GM18511 (cell line): ENCODE data around the gene STAT6.
A peak's percentile ranks its signal among the peaks of the same experiment; 100 is the strongest.

Source experiments
- ATAC-seq: cut with Tn5 transposase; IDR thresholded peaks from one replicate; pipeline ENCODE4 v1.9.1; 2021; ENCODE audit warnings: mild to moderate bottlenecking, moderate library complexity; ENCODE audit not compliant: unreplicated experiment

The STAT6 gene, protein sequence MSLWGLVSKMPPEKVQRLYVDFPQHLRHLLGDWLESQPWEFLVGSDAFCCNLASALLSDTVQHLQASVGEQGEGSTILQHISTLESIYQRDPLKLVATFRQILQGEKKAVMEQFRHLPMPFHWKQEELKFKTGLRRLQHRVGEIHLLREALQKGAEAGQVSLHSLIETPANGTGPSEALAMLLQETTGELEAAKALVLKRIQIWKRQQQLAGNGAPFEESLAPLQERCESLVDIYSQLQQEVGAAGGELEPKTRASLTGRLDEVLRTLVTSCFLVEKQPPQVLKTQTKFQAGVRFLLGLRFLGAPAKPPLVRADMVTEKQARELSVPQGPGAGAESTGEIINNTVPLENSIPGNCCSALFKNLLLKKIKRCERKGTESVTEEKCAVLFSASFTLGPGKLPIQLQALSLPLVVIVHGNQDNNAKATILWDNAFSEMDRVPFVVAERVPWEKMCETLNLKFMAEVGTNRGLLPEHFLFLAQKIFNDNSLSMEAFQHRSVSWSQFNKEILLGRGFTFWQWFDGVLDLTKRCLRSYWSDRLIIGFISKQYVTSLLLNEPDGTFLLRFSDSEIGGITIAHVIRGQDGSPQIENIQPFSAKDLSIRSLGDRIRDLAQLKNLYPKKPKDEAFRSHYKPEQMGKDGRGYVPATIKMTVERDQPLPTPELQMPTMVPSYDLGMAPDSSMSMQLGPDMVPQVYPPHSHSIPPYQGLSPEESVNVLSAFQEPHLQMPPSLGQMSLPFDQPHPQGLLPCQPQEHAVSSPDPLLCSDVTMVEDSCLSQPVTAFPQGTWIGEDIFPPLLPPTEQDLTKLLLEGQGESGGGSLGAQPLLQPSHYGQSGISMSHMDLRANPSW

DNA sequence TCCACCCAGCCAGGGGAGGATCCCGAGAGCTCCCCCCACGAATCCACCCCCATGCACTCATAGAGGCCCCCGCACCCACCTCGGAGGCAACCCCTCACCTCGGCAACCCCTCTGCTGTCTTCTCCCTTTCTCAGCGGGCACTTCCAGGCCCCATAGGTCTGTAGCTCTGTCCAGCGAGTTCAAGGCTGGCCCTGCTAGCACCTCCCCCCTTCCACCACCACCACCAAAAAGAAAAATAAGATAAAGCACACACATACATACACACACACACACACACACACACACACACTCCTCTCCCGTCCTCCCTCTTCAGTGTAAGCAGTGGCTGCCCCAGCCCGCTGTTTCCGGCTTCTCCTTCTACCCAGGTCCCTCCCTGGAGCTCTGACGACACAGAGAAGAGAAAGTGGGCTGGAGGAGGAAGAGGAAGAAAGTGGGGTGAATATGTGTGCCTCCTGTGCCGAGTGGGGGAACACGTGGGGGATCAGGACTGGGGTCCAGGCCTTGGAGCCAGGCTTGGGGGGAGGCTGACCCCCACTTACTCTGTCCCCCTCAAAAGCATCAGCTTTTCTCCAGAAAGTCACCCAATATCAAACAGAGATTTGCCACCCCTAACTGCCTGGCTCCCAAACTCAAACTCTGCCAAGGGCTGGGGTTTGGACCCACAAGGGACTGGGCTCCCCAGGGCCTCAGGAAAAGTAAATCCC lies at the start of gene STAT6:
TSS of gene STAT6 (minus strand) at position 332 of the 704 bp plus-strand sequence. CDS start 3,084 bp downstream, outside the sequence.
- peak; percentile 62 for ATAC-seq

DNA sequence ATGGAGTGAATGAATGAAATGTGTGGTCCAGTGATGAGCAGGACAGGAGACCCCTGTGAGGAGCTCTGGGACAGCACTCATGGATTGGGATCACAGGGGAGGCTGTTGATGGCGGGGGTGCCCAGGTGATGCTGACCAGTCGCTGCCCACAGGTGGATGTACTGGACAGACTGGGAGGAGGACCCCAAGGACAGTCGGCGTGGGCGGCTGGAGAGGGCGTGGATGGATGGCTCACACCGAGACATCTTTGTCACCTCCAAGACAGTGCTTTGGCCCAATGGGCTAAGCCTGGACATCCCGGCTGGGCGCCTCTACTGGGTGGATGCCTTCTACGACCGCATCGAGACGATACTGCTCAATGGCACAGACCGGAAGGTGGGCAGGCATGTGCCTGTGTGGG lies 49.6 kb upstream of the STAT6 start:
- ATAC-seq = no peak

DNA sequence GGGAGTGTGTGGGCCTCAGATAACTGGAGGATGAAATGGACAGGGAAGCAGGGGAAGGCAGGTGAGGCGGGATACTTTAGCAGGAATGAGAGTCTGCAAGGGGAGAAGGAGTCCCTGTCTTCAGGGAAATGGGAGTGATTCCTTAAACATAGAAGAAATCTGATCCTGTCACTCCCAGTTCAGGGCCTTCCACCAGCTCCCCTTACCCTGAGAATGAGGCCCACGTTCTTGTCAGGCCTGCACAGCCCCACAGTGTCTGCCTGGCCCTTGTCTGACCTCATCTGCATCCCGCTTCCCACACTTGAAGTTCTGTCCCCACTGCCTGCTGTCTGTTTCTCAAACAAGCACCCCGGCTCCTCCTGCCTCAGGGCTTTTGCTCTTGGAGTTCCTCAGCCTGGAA lies 48.9 kb upstream of the STAT6 start:
- ATAC-seq = no peak

DNA sequence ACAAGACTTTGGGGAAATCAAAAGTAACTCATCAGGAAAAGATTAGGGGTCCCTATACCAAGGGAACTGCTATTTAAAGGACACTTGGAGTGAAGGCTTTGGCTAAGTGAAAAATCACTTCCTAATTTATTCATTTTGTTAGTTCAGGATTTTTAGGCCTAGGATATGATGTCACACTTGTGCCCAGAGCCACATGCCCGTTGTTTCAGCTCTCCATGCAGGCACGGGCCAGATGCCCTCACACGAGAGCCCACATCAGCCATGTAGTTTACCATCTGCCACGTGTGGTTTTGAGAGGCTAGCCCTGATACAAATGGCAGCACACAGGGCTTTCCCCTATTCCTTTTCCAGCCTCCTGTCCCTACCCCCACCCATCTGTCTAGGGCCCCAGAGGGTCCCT lies 48.1 kb upstream of the STAT6 start:
- ATAC-seq = no peak

DNA sequence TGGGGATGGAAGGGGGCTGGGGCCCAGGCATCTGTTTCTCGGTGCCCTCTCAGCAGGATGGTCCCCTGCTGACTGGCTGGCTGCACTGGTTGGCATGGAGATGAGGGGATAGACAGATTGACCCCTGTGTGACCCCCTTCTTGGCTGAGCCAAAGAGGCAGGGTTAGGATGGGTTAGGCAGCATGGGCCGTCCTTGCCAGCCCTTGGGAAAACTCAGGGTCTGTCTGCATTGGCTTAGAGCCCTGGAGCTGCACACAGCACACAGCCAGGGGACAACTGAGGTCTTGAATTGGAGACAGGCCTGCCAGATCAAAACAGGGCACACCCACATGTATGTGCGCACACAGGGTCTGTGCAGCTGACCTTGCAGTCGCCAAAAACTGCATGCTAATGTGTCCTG lies 47.5 kb upstream of the STAT6 start:
- ATAC-seq = no peak

DNA sequence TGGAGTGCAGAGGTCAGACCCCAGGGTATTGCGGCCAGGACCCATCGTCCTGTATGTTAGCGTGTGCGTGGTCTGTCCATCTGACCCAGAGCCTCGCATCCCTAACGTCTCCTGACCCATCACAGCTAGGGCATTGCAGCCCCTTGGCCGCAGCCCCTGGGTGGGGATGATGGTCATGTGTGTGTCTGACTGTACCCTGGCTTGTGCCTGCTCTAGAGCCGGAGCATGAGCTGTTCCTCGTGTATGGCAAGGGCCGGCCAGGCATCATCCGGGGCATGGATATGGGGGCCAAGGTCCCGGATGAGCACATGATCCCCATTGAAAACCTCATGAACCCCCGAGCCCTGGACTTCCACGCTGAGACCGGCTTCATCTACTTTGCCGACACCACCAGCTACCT lies 47.0 kb upstream of the STAT6 start:
- no peak for ATAC-seq

DNA sequence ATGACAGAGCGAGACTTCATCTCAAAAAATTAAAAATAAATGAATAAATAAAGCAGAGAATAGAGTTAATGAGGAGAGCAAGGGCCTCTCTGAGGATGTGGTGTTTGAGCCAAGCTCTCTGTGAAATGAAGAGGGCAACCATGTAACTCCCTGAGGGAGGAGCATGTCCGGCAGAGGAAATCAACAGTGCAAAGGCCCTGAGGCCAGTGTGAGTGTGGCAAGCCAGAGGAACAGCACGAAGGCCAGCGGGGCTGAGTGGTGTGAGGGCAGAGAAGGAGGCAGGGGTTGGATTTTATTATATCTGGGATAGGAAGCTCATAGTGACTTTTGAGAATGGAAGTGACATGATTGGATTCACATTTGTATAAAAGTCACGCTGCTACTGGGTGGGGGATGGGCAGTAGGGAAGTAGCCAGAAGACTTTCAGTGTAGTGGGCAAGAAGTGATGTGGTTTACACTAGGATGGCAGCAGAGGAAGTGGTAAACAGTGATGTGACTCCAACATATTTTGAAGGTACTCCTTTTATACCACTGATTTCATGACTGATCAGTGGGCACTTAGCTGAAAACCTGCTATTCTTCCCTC lies 46.5 kb upstream of the STAT6 start:
- ATAC-seq = no peak

DNA sequence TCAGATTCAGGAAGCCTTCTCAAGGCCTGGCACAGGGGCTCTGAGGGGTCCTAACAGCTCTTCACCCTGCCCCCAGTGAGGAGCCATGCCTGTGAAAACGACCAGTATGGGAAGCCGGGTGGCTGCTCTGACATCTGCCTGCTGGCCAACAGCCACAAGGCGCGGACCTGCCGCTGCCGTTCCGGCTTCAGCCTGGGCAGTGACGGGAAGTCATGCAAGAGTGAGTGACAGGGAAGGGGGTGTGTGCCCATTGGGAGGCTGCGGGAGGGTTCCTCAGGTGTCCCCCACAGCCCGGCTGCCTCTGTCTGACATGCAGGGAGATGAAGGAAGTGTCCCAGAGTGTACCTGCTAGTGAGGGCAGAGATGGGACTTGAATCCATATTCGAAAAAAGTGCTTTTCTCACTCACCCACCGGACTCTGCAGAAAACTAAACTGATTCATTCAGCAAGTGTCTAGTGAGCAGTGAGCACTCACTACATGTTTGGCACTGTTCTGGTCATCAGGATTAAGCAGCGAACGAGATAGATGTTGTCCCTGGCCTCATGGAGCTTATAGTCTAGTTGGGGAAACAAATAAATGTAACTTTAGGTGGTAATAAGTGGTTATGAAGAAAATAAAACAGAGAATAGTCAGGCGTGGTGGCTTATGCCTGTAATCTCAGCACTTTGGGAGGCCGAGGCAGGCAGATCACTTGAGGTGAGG lies 45.7 kb upstream of the STAT6 start:
- no peak for ATAC-seq

DNA sequence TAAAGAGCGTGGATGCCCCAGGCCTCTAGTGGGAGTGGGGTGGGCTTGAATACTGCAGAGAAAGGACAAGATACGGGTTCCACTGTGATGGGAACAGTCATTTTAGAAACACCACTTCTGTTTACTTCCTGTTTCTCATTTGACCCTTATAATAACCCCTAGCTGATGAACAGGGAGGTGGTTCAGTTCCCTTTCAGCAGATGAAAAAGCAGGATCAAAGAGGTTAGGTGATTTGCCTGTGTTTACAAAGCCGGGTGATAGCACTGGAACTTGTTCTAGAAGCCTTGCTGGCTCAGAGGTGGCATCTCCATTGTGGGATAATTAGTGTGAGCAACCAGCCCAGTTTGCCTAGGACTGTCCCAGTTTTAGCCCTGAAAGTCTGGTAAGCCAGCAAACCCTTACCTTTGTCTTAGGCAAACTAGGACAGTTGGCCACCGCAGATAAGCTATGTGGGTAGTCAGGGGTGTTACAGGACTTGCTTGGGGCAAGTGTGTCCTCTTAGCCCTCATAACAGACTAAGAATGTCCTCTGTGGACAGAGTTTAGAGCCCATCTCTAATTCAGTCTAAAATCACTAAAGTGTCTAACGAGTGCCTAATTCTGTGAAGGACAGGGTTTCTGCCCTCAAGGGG lies 43.8 kb upstream of the STAT6 start:
- ATAC-seq = no peak

DNA sequence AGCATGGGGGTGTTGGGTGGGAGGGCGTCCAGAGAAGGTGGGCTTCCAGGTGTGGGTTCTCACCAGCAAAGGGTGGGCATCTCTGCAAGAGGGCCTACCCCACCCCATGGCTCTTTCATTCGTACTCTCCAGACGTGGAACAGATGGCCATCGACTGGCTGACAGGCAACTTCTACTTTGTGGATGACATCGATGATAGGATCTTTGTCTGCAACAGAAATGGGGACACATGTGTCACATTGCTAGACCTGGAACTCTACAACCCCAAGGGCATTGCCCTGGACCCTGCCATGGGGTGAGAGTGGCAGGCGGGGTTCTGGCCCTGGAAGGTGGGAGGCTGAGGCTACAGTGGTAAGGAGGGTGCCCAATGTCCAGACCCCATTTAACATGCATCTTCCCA lies 42.9 kb upstream of the STAT6 start:
- ATAC-seq = no peak

DNA sequence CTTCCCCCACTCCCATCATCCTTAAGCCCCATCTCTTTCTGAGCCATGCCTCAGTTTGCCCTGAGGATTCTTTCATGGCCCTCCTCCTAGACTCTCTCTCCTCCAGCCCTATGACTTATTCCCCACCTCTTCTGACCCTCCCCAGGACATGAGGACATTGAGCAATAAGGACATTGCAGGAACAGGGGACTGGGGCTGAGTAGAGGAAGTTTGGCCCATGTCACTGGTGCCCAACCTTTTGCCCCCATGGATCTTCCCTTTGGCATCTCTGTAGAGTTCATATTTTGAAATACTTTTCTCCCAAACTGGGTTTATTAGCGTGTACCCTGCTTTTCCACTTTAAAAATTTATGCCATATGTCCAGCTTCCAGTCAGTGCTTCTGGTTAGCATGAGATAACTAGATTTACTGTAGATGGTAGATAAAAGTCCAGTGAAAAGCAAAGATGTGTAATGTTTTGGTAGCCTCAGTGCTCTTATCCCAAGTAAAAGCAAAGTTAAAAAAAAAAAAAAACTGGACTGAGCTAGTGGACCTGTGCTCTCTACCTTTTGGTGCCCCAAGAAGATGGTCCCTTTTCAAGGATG lies 42.3 kb upstream of the STAT6 start:
- no peak for ATAC-seq

DNA sequence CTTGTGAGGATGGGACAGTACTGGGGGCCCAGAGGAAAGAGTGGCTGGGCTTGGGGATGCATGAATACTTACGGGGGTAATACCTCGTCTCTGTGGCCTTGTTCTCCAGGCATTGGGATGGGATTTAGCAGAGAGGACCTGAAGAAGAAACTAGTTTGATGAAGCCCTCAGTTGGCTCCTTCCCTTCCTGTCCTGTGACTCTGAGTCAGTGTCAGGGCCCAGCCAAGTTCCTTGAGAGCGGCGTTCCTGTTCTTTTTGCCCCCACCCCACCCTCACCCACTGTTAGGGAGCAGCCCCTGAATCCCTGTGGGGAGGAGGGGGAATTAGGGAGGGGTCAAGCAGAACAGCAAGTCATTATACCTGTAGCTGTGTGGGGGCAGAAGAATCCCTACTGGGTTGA lies 41.5 kb upstream of the STAT6 start:
- ATAC-seq = no peak

DNA sequence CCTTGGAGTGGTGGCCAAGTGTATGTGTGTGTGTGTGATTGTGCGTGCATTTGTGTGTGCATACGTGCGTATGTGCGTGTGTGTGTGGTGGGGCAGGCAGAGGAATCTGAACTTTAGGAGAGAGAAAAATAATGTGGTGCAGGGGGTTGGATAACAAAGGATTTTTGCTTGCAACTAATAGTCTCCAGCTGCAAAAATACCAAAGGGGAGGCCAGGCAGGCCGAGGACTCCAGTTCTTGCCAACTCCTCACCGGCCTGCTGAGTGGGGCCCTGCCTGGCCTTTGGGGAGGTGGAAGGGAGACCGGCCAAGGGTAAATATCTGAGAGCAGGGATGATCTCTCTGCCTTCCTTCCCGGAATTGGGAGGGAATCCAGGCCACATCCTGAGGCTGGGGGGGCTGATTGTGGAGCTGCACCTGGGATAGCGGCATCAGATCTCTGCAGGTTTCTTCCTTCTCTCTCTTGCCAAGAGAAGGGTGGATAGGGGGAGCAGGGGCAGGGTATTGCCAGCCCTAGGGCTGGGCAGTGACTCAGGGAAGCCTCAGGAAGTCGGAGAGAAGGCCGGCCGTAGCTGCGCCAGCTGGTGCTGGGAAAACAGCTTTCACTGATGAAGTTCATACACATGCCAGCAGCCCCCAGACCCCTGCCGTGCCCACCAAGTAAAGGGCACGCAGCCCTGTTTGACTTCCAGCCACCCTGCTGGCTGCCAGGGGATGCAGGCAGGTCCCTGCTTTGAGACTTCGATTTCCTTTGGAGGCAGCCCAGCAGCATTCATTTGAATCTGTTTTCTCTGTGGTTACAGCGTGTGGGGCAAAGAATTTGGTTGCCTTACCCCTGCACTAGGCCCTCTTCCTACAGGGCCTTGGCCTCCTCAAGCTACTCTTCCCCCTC lies 40.8 kb upstream of the STAT6 start:
- no peak for ATAC-seq

DNA sequence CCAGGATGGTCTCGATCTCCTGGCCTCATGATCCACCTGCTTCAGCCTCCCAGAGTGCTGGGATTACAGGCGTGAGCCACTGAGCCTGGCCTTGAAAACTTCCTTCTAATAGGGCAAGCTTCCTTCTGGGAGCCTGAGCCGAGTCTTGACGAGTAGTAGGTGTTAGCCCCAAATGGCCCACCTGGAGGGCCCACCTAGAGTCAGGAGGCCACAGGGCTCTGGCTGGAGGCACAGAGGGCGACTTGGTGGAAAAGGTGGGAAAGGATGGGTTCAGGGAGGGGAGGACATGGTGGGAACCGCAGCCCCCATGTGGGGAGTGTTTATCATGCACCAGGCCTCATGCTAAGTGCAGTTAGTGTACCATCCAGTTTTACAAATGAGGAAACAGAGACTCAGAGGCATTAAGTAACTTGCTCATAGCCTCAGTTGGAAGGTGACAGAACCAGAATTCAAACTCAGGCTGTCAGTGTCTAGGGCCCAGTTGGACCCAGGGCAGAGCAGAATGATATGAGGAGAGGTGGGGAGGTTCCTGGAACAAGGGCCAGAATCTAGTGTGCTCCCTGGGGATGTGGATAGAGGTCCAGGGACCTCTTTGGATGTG lies 39.3 kb upstream of the STAT6 start:
- ATAC-seq = no peak

DNA sequence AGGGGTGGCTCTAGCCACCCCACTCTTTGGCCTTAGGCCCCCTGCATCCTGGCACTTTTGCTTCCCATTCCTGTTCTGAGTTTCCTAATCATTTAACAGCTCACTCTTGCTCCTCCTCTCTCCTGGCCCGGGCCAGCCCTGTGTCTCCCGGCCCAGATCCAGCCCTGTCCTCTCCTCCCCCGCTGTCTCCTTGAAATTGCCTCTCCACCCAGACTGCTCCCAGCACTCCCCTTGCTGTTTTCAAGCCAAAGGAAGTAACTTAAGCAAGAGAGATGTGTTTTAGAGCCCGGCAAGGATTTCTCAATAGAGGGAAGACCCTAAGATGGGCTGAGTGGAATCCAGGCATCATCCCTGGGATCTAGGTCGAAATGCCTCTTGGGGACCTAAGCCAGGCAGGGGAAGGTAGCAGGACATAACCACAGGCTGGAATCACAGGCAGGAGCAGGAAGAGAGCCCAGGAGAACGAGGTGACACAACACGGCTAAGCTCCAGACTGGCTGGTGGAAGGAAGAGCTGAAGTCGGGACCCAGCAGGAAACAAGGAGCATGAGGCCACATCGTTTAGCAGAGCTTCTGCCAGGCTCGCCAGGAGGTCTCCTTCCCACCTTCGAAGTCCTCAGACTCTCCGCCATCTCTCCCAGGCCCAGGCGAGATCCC lies 38.2 kb upstream of the STAT6 start:
- ATAC-seq = no peak

DNA sequence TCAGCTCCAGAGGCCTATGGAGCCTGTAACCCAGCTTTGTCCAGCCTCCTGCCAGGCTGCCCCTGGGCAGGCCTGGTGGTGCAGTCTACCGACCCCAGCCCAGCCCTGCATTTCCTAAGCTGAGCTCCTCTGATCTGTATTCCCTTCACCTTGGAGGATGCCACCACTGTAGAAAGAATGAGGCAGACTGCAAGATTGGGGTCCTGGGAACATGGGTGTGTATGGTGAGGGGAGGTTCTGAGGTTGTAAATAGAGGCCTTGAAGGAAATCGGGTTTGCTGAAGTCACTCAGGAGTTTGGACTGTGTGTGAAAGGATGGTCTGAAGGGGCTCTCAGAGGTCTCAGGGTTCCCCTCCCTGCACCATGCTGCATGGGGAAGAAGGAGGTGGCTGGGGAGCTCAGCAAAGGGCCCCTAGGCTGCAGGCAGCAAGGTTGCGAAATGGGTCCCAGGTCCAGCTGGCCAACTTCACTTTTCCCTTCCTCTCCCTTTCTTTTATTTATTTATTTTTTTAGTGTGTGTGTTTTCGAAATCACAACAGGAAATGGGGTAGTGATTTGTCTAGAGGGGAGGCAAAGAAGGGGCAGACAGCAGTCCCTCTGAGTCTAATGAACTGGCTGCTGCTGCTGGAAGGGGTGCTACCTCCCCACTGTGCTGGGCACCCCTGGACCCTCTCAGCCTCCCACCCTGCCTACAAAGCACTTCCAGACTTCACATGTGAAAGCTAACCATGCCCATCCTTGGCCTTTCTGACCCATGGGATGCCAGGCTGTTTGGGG lies 37.5 kb upstream of the STAT6 start:
- ATAC-seq = no peak
